Mesenchymal stem cell (in vitro differentiated cells and primary cell): ENCODE results near the gene SLC24A3.

Experiments
- DNase-seq: peaks from one replicate; pipeline ENCODE4 v3.0.0-alpha.2; 2013
- H2AFZ ChIP-seq: one replicate; pipeline ENCODE4 v1.6.1; 2013; ENCODE audit warnings: low read depth, mild to moderate bottlenecking, control low read depth, inconsistent platforms, low read length, moderate library complexity
- H2AK5ac ChIP-seq: 2 replicates; pipeline ENCODE4 v1.6.1; 2013; ENCODE audit warnings: low read length, moderate library complexity, mild to moderate bottlenecking, inconsistent platforms; ENCODE audit not compliant: severe bottlenecking
- H2BK120ac ChIP-seq: one replicate; pipeline ENCODE4 v1.6.1; 2013; ENCODE audit warnings: low read depth, mild to moderate bottlenecking, inconsistent platforms, low read length, moderate library complexity
- H2BK12ac ChIP-seq, 2 experiments: one replicate each; pipeline ENCODE4 v1.6.1; 2013; ENCODE audit warnings: inconsistent platforms in 2 of 2, low read length in 2 of 2, mild to moderate bottlenecking in 2 of 2, moderate library complexity in 2 of 2, control low read depth in 1 of 2
- H2BK15ac ChIP-seq: one replicate; pipeline ENCODE4 v1.6.1; 2013; ENCODE audit warnings: mild to moderate bottlenecking, low read depth, inconsistent platforms; ENCODE audit not compliant: poor library complexity, severe bottlenecking
- H2BK5ac ChIP-seq: 2 replicates; pipeline ENCODE4 v1.6.1; 2013; ENCODE audit warnings: low read depth, mild to moderate bottlenecking, low read length, control low read depth, inconsistent platforms; ENCODE audit not compliant: poor library complexity, severe bottlenecking
- H3K14ac ChIP-seq, 2 experiments: one replicate each; pipeline ENCODE4 v1.6.1; 2013; ENCODE audit warnings: inconsistent platforms in 2 of 2, low read length in 2 of 2, control low read depth in 1 of 2, mild to moderate bottlenecking in 1 of 2, moderate library complexity in 1 of 2
- H3K18ac ChIP-seq, 2 experiments: one replicate each; pipeline ENCODE4 v1.6.1; 2013; ENCODE audit warnings: inconsistent platforms in 2 of 2, low read length in 2 of 2, control low read depth in 1 of 2, low read depth in 1 of 2, mild to moderate bottlenecking in 1 of 2
- H3K23ac ChIP-seq, 2 experiments: one replicate each; pipeline ENCODE4 v1.6.1; 2013; ENCODE audit warnings: inconsistent platforms in 2 of 2, low read length in 2 of 2, mild to moderate bottlenecking in 2 of 2, moderate library complexity in 2 of 2, control low read depth in 1 of 2
- H3K27ac ChIP-seq: 2 replicates; pipeline ENCODE4 v1.5.1; 2013; ENCODE audit warnings: mild to moderate bottlenecking, moderate library complexity, low read length, control low read depth, inconsistent platforms; ENCODE audit not compliant: poor library complexity, severe bottlenecking
- H3K27me3 ChIP-seq, 2 experiments: 2 replicates each; pipeline versions ENCODE4 v1.6.1 to v1.7.0; 2013; ENCODE audit warnings: low read length in 2 of 2, mild to moderate bottlenecking in 2 of 2, moderate library complexity in 2 of 2, control low read depth in 1 of 2, inconsistent platforms in 1 of 2; ENCODE audit not compliant: control insufficient read depth in 1 of 2, insufficient read depth in 1 of 2
- H3K36me3 ChIP-seq, 2 experiments: 2 replicates each; pipeline versions ENCODE4 v1.6.1 to v1.7.0; 2013; ENCODE audit warnings: low read length in 2 of 2, control low read depth in 1 of 2, inconsistent platforms in 1 of 2, low read depth in 1 of 2, mild to moderate bottlenecking in 1 of 2; ENCODE audit not compliant: insufficient read depth in 2 of 2, control insufficient read depth in 1 of 2
- H3K4ac ChIP-seq, 2 experiments: one replicate each; pipeline ENCODE4 v1.6.1; 2013; ENCODE audit warnings: inconsistent platforms in 2 of 2, low read length in 2 of 2, mild to moderate bottlenecking in 2 of 2, moderate library complexity in 2 of 2, control low read depth in 1 of 2, low read depth in 1 of 2
- H3K4me1 ChIP-seq: 2 replicates; pipeline ENCODE4 v1.6.1; 2013; ENCODE audit warnings: low read depth, low read length, control low read depth; ENCODE audit not compliant: control insufficient read depth, insufficient read depth
- H3K4me2 ChIP-seq: 2 replicates; pipeline ENCODE4 v1.6.1; 2013; ENCODE audit warnings: low read length, mild to moderate bottlenecking, inconsistent platforms; ENCODE audit not compliant: poor library complexity, severe bottlenecking
- H3K4me3 ChIP-seq, 2 experiments: 2 replicates each; pipeline versions ENCODE4 v1.5.1 to v1.7.0; 2013; ENCODE audit warnings: low read length in 2 of 2, mild to moderate bottlenecking in 2 of 2, control low read depth in 1 of 2, low read depth in 1 of 2; ENCODE audit not compliant: insufficient read depth in 1 of 2
- H3K79me1 ChIP-seq: replicated peaks from 2 replicates; pipeline ENCODE4 v1.6.1; 2013; ENCODE audit warnings: mild to moderate bottlenecking, control low read depth, low read length, inconsistent platforms; ENCODE audit not compliant: poor library complexity, severe bottlenecking
- H3K9ac ChIP-seq: 2 replicates; pipeline ENCODE4 v1.7.0; 2013; ENCODE audit warnings: mild to moderate bottlenecking, low read length, moderate library complexity
- H3K9me3 ChIP-seq: 2 replicates; pipeline ENCODE4 v1.7.0; 2013; ENCODE audit warnings: mild to moderate bottlenecking, low read length; ENCODE audit not compliant: control insufficient read depth
- H4K8ac ChIP-seq: one replicate; pipeline ENCODE4 v1.6.1; 2013; ENCODE audit warnings: inconsistent platforms, mild to moderate bottlenecking, low read length, moderate library complexity
- H4K91ac ChIP-seq: one replicate; pipeline ENCODE4 v1.6.1; 2013; ENCODE audit warnings: mild to moderate bottlenecking, low read length, inconsistent platforms
- WGBS: methylation state at CpG from one replicate; pipeline ENCODE4 v1.1.7; 2013; ENCODE audit warnings: mixed read lengths; 5-methylcytosine and 5-hydroxymethylcytosine counted together

Gene SLC24A3

DNA sequence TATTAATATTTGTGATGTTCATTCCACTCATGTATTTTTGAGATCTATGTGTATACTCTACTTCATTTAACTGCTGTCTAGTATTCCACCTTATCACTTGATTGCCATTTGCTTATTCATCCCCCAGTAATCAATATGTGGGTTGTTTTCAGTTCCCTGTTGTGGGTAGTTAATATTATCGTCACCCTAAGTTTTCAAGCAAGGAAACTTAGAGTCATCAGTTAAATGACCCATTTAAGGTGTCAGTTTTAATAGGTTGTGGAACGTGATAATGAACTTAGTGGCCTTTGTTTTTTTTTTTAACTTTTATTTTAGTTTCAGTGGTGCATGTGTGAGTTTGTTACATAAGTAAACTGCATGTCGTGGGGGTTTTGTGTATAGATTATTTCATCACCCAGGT lies 90.3 kb downstream of the SLC24A3 start:
- Histone ChIP-seq H2BK12ac (no peak overlapping the region), H3K9me3 (peaks cover 10% of the 10 kb centered on the region), H3K14ac (no peak overlapping the region), H2AK5ac (no peak overlapping the region), H4K91ac (no peak overlapping the region), H3K9ac (no peak overlapping the region), H3K4me2 (no peak overlapping the region), H3K18ac (no peak overlapping the region), H3K4me1 (no peaks in the 10 kb centered on the region), H3K4me3 (no peak overlapping the region), H3K36me3 (no peaks in the 10 kb centered on the region), H2BK120ac (no peak overlapping the region), H2BK15ac (no peak overlapping the region), H3K23ac (no peak overlapping the region), H2BK5ac (no peak overlapping the region), H3K27ac (no peak overlapping the region), H4K8ac (no peak overlapping the region), H2AFZ (no peak overlapping the region), H3K4ac (no peak overlapping the region), H3K27me3 (peaks cover 0 to 2% of the 10 kb centered on the region in 2 experiments), H3K79me1 (no peaks in the 10 kb centered on the region)
- WGBS, result 81% methylated on average over 2 of the region's 3 CpGs
- no peak for DNase-seq

DNA sequence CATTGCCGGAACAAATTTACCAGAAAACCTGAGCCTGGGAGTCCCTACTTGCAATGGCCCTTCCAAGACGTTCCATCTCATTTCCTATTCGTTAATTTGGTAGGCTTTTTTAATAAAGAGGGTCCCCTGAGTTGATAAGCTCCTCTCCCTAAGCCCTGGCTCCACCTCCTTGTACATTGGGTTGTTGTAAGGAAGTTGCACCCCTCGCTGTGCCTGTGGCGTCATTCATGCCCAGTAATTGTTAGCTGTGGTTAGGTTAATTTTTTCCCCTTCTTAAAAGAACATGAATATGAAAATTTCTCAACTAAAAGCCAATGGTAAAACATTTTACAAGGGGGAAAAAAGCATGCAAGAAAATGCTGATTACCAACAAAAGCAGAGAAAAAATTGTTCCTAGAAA lies 91.9 kb downstream of the SLC24A3 start:
- Histone ChIP-seq H3K4me1 (no peaks in the 10 kb centered on the region), H4K8ac (no peak overlapping the region), H2BK5ac (no peak overlapping the region), H3K9ac (no peak overlapping the region), H2AK5ac (no peak overlapping the region), H2BK12ac (no peak overlapping the region), H3K14ac (no peak overlapping the region), H2BK120ac (no peak overlapping the region), H3K23ac (no peak overlapping the region), H3K18ac (no peak overlapping the region), H3K4me2 (no peak overlapping the region), H2BK15ac (no peak overlapping the region), H3K27ac (no peak overlapping the region), H3K4ac (no peak overlapping the region), H3K79me1 (no peaks in the 10 kb centered on the region), H3K4me3 (no peak overlapping the region), H4K91ac (no peak overlapping the region), H3K27me3 (no peaks in the 10 kb centered on the region), H3K9me3 (peaks cover 10% of the 10 kb centered on the region), H3K36me3 (no peaks in the 10 kb centered on the region), H2AFZ (no peak overlapping the region)
- 100% methylated on average over 1 of the region's 5 CpGs for WGBS
- DNase-seq, result no peak

DNA sequence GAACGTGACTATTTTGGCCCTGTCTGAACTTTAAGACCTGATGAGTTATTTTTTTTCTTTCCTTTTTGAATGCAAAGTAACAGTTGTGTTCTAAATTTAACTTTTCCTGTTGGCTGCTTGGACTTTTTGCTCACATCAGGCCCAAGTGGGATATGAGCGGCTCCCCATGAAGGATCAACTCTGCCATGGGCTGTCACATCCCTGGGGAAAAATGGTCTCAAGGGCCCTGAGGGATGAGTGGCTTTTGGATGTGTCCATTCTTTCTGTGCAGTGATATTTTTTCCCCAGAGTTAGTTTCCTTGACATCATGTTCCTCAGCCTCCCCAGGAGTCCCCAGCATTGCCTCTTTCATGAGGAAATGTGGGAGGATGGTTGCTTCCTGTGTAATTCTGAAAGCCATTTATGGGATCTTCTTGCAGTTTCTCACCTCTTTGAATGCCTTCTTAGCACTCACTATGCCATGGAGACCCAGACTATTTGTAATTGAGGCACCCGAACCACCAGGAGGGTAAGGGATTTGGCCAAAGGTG lies 92.5 kb downstream of the SLC24A3 start:
- H4K8ac ChIP-seq, result no peak overlapping the region
- peaks cover 6% of the 10 kb centered on the region for H3K9me3 ChIP-seq
- no peaks in the 10 kb centered on the region for H3K79me1 ChIP-seq
- H3K9ac ChIP-seq, result no peak overlapping the region
- H3K27ac ChIP-seq, result no peak overlapping the region
- H2AFZ ChIP-seq, result no peak overlapping the region
- H3K36me3 ChIP-seq, result no peaks in the 10 kb centered on the region
- DNase-seq, result no peak
- no peak overlapping the region for H2BK5ac ChIP-seq
- WGBS, result 71% methylated on average over 3 of the region's 3 CpGs
- no peak overlapping the region for H2AK5ac ChIP-seq
- no peak overlapping the region for H4K91ac ChIP-seq
- H3K4me3 ChIP-seq, result no peak overlapping the region
- H2BK15ac ChIP-seq, result no peak overlapping the region
- H3K4ac ChIP-seq, result no peak overlapping the region
- no peak overlapping the region for H3K18ac ChIP-seq
- H3K27me3 ChIP-seq, result no peaks in the 10 kb centered on the region
- no peak overlapping the region for H2BK12ac ChIP-seq
- no peak overlapping the region for H3K4me2 ChIP-seq
- no peak overlapping the region for H3K14ac ChIP-seq
- H2BK120ac ChIP-seq, result no peak overlapping the region
- H3K4me1 ChIP-seq, result no peaks in the 10 kb centered on the region
- no peak overlapping the region for H3K23ac ChIP-seq

DNA sequence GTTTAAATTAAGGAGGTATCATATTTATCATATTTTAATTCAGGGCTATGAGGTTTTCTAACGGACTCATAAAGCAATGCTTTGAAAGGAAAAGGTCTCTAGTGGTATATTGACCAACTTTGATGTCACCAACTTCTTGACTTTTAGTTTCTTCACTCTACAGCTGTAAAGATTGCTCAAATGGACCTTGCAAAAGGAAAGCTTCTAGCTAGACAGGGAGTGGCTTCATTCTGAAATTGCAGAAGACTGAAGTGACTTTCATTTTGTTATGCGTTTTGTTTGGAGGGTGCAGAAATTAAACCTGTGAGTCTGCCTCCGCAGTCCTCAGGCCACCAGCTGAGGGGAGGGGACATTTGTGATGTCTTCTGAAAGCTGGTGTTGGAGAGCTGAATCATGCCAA lies 95.7 kb downstream of the SLC24A3 start:
- H2BK120ac ChIP-seq, result no peak overlapping the region
- 95% methylated on average over 2 of the region's 3 CpGs for WGBS

More for the DNA sequence above, 95.7 kb downstream of the SLC24A3 start:
- no peak overlapping the region for H2BK15ac ChIP-seq
- no peak overlapping the region for H3K27ac ChIP-seq
- H2AFZ ChIP-seq, result no peak overlapping the region
- H3K18ac ChIP-seq, result no peak overlapping the region
- no peak overlapping the region for H3K4ac ChIP-seq
- no peak overlapping the region for H2BK5ac ChIP-seq
- H3K4me1 ChIP-seq, result no peaks in the 10 kb centered on the region
- no peak overlapping the region for H3K4me2 ChIP-seq
- no peak overlapping the region for H4K91ac ChIP-seq
- no peak overlapping the region for H2BK12ac ChIP-seq
- no peak overlapping the region for H3K4me3 ChIP-seq
- H2AK5ac ChIP-seq, result no peak overlapping the region
- DNase-seq, result no peak
- H3K14ac ChIP-seq, result no peak overlapping the region
- H3K9ac ChIP-seq, result no peak overlapping the region
- H3K36me3 ChIP-seq, result no peaks in the 10 kb centered on the region
- H4K8ac ChIP-seq, result no peak overlapping the region
- H3K9me3 ChIP-seq, result no peaks in the 10 kb centered on the region
- H3K79me1 ChIP-seq, result no peaks in the 10 kb centered on the region
- H3K27me3 ChIP-seq, result no peaks in the 10 kb centered on the region
- no peak overlapping the region for H3K23ac ChIP-seq
